ENCODE results near the gene CSPG5. TPM values are rescaled to one million over a fixed set of nuclear protein-coding genes. Genes with fewer than 3 reads are reported as not detected.

Gene CSPG5
- total RNA-seq, 1 experiment from 2014 or later: 5.7 TPM

DNA sequence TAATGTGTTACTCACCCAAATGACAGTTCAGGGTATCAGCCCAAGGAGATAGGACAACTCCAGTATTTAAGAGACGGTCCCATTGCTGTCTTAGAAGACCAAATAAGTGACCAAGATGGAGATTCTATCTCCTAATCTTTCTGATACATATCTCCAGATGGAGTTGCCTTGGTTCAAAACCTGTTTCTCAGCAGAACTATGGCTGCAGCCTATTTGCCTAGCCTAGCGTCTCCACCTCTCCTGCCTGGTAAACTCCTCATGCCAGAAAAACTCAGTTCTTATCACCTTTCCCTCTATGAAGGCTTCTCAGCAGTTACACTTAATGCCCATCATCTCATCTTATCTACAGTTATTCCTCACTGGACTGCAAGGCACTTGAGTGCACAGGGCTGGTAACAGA, 1.2 kb upstream of the CSPG5 start:
- Histone ChIP-seq H4K91ac (ENCODE audit: insufficient read length, low read depth, low read length) (no peak overlapping the region), H3K79me1 (ENCODE audit: insufficient read depth, low read depth, low read length, poor library complexity, severe bottlenecking) (no peaks in the 10 kb centered on the region), H2BK20ac (ENCODE audit: low read depth, low read length, poor library complexity, severe bottlenecking) (no peak overlapping the region), H3K56ac (ENCODE audit: insufficient read length, low read depth, low read length) (no peak overlapping the region), H3K4me2 (ENCODE audit: insufficient read depth, insufficient read length, low read length) (no peak overlapping the region), H3K4ac (ENCODE audit: low read depth, low read length) (no peak overlapping the region), H3K27me3 (ENCODE audit: insufficient read depth, low read length) (peaks cover 13% of the 10 kb centered on the region; the same call in 1 of the 2 replicates), H2AK5ac (ENCODE audit: insufficient read length, low read length) (no peak overlapping the region), H3K9me3 (ENCODE audit: control insufficient read depth, low read depth, low read length) (no peaks in the 10 kb centered on the region), H2BK5ac (ENCODE audit: insufficient read length, low read length) (no peak overlapping the region), H3K9ac (ENCODE audit: extremely low read depth, insufficient read length, low read length) (no peak overlapping the region), H3K79me2 (ENCODE audit: insufficient read depth, low read length) (no peaks in the 10 kb centered on the region), H3K27ac (ENCODE audit: insufficient read length, low read depth, low read length) (no peak overlapping the region), H2BK15ac (ENCODE audit: low read depth, low read length) (no peak overlapping the region), H4K20me1 (ENCODE audit: control insufficient read depth, insufficient read depth, insufficient read length) (no peaks in the 10 kb centered on the region), H3K14ac (ENCODE audit: insufficient read depth, low read length) (no peak overlapping the region), H2BK12ac (ENCODE audit: insufficient read length, low read depth, low read length) (no peak overlapping the region), H2BK120ac (ENCODE audit: low read depth, low read length, poor library complexity, severe bottlenecking) (no peak overlapping the region), H3T11ph (ENCODE audit: low read length) (no peak overlapping the region), H2AFZ (ENCODE audit: low read length) (no peak overlapping the region), H4K8ac (replicated peaks; ENCODE audit: insufficient read length, low read depth, low read length) (no peak overlapping the region), H3K18ac (ENCODE audit: insufficient read length, low read depth, low read length) (no peak overlapping the region), H3K23ac (ENCODE audit: insufficient read length, low read depth, low read length) (no peak overlapping the region), H3K23me2 (ENCODE audit: insufficient read length, low read depth, low read length, poor library complexity, severe bottlenecking) (peaks cover 11% of the 10 kb centered on the region), H4K5ac (ENCODE audit: insufficient read length, low read depth, low read length) (no peak overlapping the region), H3K4me1 (ENCODE audit: insufficient read depth, low read length) (no peaks in the 10 kb centered on the region)
- DNase-seq: no peak
- no peaks in the 10 kb centered on the region; a peak in 1 of 5 replicates for H3K9me3 Mint-ChIP-seq
- H3K4me1 Mint-ChIP-seq: peaks cover 12 to 19% of the 10 kb centered on the region in 2 experiments
- H3K27ac Mint-ChIP-seq: no peak overlapping the region
- WGBS (ENCODE audit: extremely low coverage, insufficient read length, low lambda C conversion rate): no CpG with 5 or more reads among the region's 2 CpGs
- no peak for TF ChIP-seq CTCF (conservative IDR thresholded peaks at IDR 0.05)
- peaks cover 61% of the 10 kb centered on the region for H3K27me3 Mint-ChIP-seq (ENCODE audit: low read depth)
- peak overlapping the region in 1 of 2 experiments; percentile 71; a peak in 2 of 5 replicates for H3K4me3 Mint-ChIP-seq
- peaks cover 0 to 6% (median 2%) of the 10 kb centered on the region in 3 experiments; a peak in 3 of 7 replicates for H3K36me3 Mint-ChIP-seq (ENCODE audit: insufficient read depth in 1 of 3, low read depth in 3 of 3)
